HEK293 (cell line): ENCODE data around the gene SSBP2.
A peak's percentile ranks its signal among the peaks of the same experiment; 100 is the strongest.

Experiments
- BCL11A ChIP-seq: fragments of 450-650 bp; formaldehyde crosslinking; IDR thresholded peaks from 2 replicates; pipeline ENCODE4 v1.5.1; 2016; ENCODE audit warnings: low read depth, missing biosample characterization, missing genetic modification characterization
- GLIS2 ChIP-seq: fragments of 450-650 bp; formaldehyde crosslinking; IDR thresholded peaks from 2 replicates; pipeline ENCODE4 v1.5.1; 2016; ENCODE audit warnings: missing biosample characterization, missing genetic modification characterization
- KLF7 ChIP-seq: fragments of 450-650 bp; formaldehyde crosslinking; IDR thresholded peaks from 2 replicates; pipeline ENCODE4 v1.5.1; 2016; ENCODE audit warnings: missing biosample characterization, missing genetic modification characterization, borderline replicate concordance
- MZF1 ChIP-seq: fragments of 450-650 bp; formaldehyde crosslinking; IDR thresholded peaks from 2 replicates; pipeline ENCODE4 v1.5.1; 2017; ENCODE audit warnings: missing biosample characterization, missing genetic modification characterization, borderline replicate concordance
- OVOL3 ChIP-seq: fragments of 450-650 bp; formaldehyde crosslinking; IDR thresholded peaks from 2 replicates; pipeline ENCODE4 v1.5.1; 2016; ENCODE audit warnings: missing biosample characterization, missing genetic modification characterization
- RBAK ChIP-seq: fragments of 450-650 bp; formaldehyde crosslinking; IDR thresholded peaks from 2 replicates; pipeline ENCODE4 v1.5.1; 2016; ENCODE audit warnings: missing biosample characterization, missing genetic modification characterization
- REPIN1 ChIP-seq: fragments of 450-650 bp; formaldehyde crosslinking; IDR thresholded peaks from 2 replicates; pipeline ENCODE4 v1.5.1; 2017; ENCODE audit warnings: missing biosample characterization, missing genetic modification characterization, low read depth
- SCRT2 ChIP-seq: fragments of 450-650 bp; formaldehyde crosslinking; IDR thresholded peaks from 2 replicates; pipeline ENCODE4 v1.5.1; 2016; ENCODE audit warnings: missing biosample characterization, missing genetic modification characterization
- TCF7L2 ChIP-seq: IDR thresholded peaks from 2 replicates; pipeline ENCODE4 v1.6.1; 2011; ENCODE audit warnings: low read depth, mild to moderate bottlenecking, inconsistent platforms, low read length, moderate library complexity, borderline replicate concordance
- ZBTB21 ChIP-seq: fragments of 450-650 bp; formaldehyde crosslinking; IDR thresholded peaks from 2 replicates; pipeline ENCODE4 v1.5.1; 2017; ENCODE audit warnings: missing biosample characterization, missing genetic modification characterization
- ZBTB48 ChIP-seq: fragments of 450-650 bp; formaldehyde crosslinking; IDR thresholded peaks from 2 replicates; pipeline ENCODE4 v1.5.1; 2016; ENCODE audit warnings: missing biosample characterization, missing genetic modification characterization
- ZNF19 ChIP-seq: fragments of 450-650 bp; formaldehyde crosslinking; IDR thresholded peaks from 2 replicates; pipeline ENCODE4; 2016; ENCODE audit warnings: missing biosample characterization, missing genetic modification characterization, low read depth
- ZNF202 ChIP-seq: fragments of 450-650 bp; formaldehyde crosslinking; IDR thresholded peaks from 2 replicates; pipeline ENCODE4 v1.5.1; 2016; ENCODE audit warnings: missing biosample characterization, missing genetic modification characterization, borderline replicate concordance
- ZNF214 ChIP-seq: fragments of 450-650 bp; formaldehyde crosslinking; IDR thresholded peaks from 2 replicates; pipeline ENCODE4 v1.5.1; 2017; ENCODE audit warnings: missing biosample characterization, mild to moderate bottlenecking, missing genetic modification characterization, borderline replicate concordance
- ZNF223 ChIP-seq: fragments of 450-650 bp; formaldehyde crosslinking; IDR thresholded peaks from 2 replicates; pipeline ENCODE4 v1.5.1; 2016; ENCODE audit warnings: missing biosample characterization, missing genetic modification characterization
- ZNF302 ChIP-seq: fragments of 450-650 bp; formaldehyde crosslinking; IDR thresholded peaks from 2 replicates; pipeline ENCODE4 v1.5.1; 2016; ENCODE audit warnings: missing biosample characterization, missing genetic modification characterization, low read depth
- ZNF37A ChIP-seq: fragments of 450-650 bp; IDR thresholded peaks from 2 replicates; pipeline ENCODE4 v1.5.1; 2018; ENCODE audit warnings: missing biosample characterization, missing genetic modification characterization
- ZNF404 ChIP-seq: fragments of 450-650 bp; formaldehyde crosslinking; IDR thresholded peaks from 2 replicates; pipeline ENCODE4 v1.5.1; 2017; ENCODE audit warnings: missing biosample characterization, missing genetic modification characterization
- ZNF558 ChIP-seq: fragments of 450-650 bp; formaldehyde crosslinking; IDR thresholded peaks from 2 replicates; pipeline ENCODE4 v1.5.1; 2016; ENCODE audit warnings: missing biosample characterization, missing genetic modification characterization
- ZNF561 ChIP-seq: fragments of 450-650 bp; IDR thresholded peaks from 2 replicates; pipeline ENCODE4 v1.5.1; 2018; ENCODE audit warnings: missing biosample characterization, missing genetic modification characterization, borderline replicate concordance
- ZNF654 ChIP-seq: fragments of 450-650 bp; formaldehyde crosslinking; IDR thresholded peaks from 2 replicates; pipeline ENCODE4 v1.5.1; 2016; ENCODE audit warnings: low read depth, missing biosample characterization, missing genetic modification characterization
- ZNF747 ChIP-seq: fragments of 450-650 bp; formaldehyde crosslinking; IDR thresholded peaks from 2 replicates; pipeline ENCODE4 v1.5.1; 2016; ENCODE audit warnings: missing biosample characterization, missing genetic modification characterization
- TF ChIP-seq, protein P1 (sequence below): fragments of 450-650 bp; formaldehyde crosslinking; IDR thresholded peaks from 2 replicates; pipeline ENCODE4 v1.5.1; 2017; ENCODE audit warnings: missing biosample characterization, missing genetic modification characterization
- TF ChIP-seq, protein P2 (sequence below): fragments of 450-650 bp; formaldehyde crosslinking; IDR thresholded peaks from 2 replicates; pipeline ENCODE4 v1.5.1; 2016; ENCODE audit warnings: missing biosample characterization, missing genetic modification characterization
- TF ChIP-seq, protein P3 (sequence below): fragments of 450-650 bp; formaldehyde crosslinking; IDR thresholded peaks from 2 replicates; pipeline ENCODE4 v1.5.1; 2017; ENCODE audit warnings: missing biosample characterization, missing genetic modification characterization
- TF ChIP-seq, protein P4 (sequence below): fragments of 450-650 bp; formaldehyde crosslinking; IDR thresholded peaks from 2 replicates; pipeline ENCODE4 v1.5.1; 2016; ENCODE audit warnings: missing biosample characterization, missing genetic modification characterization
- TF ChIP-seq, protein P5 (sequence below): fragments of 450-650 bp; formaldehyde crosslinking; IDR thresholded peaks from 2 replicates; pipeline ENCODE4 v1.5.1; 2016; ENCODE audit warnings: missing biosample characterization, missing genetic modification characterization
- TF ChIP-seq, protein P6 (sequence below): fragments of 450-650 bp; formaldehyde crosslinking; IDR thresholded peaks from 2 replicates; pipeline ENCODE4 v1.5.1; 2016; ENCODE audit warnings: missing biosample characterization, missing genetic modification characterization, low read depth
- TF ChIP-seq, protein P7 (sequence below): fragments of 450-650 bp; formaldehyde crosslinking; IDR thresholded peaks from 2 replicates; pipeline ENCODE4 v1.5.1; 2016; ENCODE audit warnings: missing biosample characterization, missing genetic modification characterization

Gene SSBP2

DNA sequence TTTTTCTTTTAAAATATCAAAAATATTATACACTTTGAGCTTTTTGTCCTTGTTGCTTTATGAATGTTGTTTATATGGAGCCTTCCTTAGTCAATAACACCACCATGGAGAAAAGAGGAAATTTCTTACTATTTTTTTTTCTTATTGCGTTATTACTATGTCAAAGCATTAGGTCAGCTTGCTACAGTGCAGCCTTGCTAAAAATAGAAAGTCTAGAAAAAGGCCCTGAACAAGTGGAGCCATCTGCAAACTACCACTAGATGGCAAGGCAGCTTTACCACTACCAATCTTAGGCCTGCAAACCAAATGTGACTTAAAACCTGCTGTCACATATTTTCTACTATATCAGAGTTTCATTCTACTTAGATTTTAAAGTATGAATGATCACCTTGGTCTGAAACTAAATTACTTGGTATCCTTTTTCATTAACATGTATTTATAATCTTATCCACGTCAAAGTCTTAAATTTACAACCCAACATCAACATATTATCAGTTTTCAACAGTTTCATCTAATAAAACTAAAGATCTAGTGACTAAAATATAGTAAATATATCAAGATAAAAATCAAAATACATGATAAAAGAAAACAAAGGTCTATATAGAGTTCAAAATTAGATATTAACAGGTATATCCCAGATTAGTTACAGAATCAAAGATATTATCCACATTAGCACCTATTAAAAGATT is 243.9 kb downstream of the SSBP2 start (continued):
- TF ChIP-seq, protein P1, sequence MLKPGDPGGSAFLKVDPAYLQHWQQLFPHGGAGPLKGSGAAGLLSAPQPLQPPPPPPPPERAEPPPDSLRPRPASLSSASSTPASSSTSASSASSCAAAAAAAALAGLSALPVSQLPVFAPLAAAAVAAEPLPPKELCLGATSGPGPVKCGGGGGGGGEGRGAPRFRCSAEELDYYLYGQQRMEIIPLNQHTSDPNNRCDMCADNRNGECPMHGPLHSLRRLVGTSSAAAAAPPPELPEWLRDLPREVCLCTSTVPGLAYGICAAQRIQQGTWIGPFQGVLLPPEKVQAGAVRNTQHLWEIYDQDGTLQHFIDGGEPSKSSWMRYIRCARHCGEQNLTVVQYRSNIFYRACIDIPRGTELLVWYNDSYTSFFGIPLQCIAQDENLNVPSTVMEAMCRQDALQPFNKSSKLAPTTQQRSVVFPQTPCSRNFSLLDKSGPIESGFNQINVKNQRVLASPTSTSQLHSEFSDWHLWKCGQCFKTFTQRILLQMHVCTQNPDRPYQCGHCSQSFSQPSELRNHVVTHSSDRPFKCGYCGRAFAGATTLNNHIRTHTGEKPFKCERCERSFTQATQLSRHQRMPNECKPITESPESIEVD = no peak
- no peak for TF ChIP-seq REPIN1 (tag by site-specific recombination)
- TF ChIP-seq MZF1 (tag by site-specific recombination) = no peak
- TF ChIP-seq, protein P2, sequence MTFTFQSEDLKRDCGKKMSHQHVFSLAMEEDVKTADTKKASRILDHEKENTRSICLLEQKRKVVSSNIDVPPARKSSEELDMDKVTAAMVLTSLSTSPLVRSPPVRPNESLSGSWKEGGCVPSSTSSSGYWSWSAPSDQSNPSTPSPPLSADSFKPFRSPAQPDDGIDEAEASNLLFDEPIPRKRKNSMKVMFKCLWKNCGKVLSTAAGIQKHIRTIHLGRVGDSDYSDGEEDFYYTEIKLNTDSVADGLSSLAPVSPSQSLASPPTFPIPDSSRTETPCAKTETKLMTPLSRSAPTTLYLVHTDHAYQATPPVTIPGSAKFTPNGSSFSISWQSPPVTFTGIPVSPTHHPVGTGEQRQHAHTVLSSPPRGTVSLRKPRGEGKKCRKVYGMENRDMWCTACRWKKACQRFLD (tag by site-specific recombination) = no peak
- TF ChIP-seq, protein P3, sequence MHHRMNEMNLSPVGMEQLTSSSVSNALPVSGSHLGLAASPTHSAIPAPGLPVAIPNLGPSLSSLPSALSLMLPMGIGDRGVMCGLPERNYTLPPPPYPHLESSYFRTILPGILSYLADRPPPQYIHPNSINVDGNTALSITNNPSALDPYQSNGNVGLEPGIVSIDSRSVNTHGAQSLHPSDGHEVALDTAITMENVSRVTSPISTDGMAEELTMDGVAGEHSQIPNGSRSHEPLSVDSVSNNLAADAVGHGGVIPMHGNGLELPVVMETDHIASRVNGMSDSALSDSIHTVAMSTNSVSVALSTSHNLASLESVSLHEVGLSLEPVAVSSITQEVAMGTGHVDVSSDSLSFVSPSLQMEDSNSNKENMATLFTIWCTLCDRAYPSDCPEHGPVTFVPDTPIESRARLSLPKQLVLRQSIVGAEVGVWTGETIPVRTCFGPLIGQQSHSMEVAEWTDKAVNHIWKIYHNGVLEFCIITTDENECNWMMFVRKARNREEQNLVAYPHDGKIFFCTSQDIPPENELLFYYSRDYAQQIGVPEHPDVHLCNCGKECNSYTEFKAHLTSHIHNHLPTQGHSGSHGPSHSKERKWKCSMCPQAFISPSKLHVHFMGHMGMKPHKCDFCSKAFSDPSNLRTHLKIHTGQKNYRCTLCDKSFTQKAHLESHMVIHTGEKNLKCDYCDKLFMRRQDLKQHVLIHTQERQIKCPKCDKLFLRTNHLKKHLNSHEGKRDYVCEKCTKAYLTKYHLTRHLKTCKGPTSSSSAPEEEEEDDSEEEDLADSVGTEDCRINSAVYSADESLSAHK (tag by site-specific recombination) = no peak
- TF ChIP-seq ZNF404 (tag by site-specific recombination) = no peak
- peak; percentile 92 for TF ChIP-seq ZNF654 (tag by site-specific recombination)
- TF ChIP-seq, protein P4, sequence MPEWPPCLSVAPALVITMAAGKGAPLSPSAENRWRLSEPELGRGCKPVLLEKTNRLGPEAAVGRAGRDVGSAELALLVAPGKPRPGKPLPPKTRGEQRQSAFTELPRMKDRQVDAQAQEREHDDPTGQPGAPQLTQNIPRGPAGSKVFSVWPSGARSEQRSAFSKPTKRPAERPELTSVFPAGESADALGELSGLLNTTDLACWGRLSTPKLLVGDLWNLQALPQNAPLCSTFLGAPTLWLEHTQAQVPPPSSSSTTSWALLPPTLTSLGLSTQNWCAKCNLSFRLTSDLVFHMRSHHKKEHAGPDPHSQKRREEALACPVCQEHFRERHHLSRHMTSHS (tag by site-specific recombination) = no peak
- TF ChIP-seq, protein P5, sequence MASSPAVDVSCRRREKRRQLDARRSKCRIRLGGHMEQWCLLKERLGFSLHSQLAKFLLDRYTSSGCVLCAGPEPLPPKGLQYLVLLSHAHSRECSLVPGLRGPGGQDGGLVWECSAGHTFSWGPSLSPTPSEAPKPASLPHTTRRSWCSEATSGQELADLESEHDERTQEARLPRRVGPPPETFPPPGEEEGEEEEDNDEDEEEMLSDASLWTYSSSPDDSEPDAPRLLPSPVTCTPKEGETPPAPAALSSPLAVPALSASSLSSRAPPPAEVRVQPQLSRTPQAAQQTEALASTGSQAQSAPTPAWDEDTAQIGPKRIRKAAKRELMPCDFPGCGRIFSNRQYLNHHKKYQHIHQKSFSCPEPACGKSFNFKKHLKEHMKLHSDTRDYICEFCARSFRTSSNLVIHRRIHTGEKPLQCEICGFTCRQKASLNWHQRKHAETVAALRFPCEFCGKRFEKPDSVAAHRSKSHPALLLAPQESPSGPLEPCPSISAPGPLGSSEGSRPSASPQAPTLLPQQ (tag by site-specific recombination) = no peak
- no peak for TF ChIP-seq ZNF747 (tag by site-specific recombination)
- TF ChIP-seq ZNF37A (tag by site-specific recombination) = no peak
- TF ChIP-seq GLIS2 = no peak
- no peak for TF ChIP-seq TCF7L2
- no peak for TF ChIP-seq ZNF19 (tag by site-specific recombination)
- TF ChIP-seq ZNF558 (tag by site-specific recombination) = no peak
- TF ChIP-seq, protein P6, sequence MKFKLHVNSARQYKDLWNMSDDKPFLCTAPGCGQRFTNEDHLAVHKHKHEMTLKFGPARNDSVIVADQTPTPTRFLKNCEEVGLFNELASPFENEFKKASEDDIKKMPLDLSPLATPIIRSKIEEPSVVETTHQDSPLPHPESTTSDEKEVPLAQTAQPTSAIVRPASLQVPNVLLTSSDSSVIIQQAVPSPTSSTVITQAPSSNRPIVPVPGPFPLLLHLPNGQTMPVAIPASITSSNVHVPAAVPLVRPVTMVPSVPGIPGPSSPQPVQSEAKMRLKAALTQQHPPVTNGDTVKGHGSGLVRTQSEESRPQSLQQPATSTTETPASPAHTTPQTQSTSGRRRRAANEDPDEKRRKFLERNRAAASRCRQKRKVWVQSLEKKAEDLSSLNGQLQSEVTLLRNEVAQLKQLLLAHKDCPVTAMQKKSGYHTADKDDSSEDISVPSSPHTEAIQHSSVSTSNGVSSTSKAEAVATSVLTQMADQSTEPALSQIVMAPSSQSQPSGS (tag by site-specific recombination) = no peak
- TF ChIP-seq ZNF214 (tag by site-specific recombination) = no peak
- TF ChIP-seq ZNF302 = no peak
- TF ChIP-seq KLF7 (tag by site-specific recombination) = no peak
- TF ChIP-seq ZNF223 (tag by site-specific recombination) = no peak
- peak; percentile 85 for TF ChIP-seq ZBTB21 (tag by site-specific recombination)
- TF ChIP-seq ZNF561 (tag by site-specific recombination) = no peak
- TF ChIP-seq OVOL3 (tag by site-specific recombination) = no peak
- TF ChIP-seq ZNF202 (tag by site-specific recombination) = no peak
- 0 out of 2 replicates have a peak, but pooled peaks have one; percentile 34 for TF ChIP-seq SCRT2 (tag by site-specific recombination)
- no peak for TF ChIP-seq RBAK (tag by site-specific recombination)
- TF ChIP-seq, protein P7, sequence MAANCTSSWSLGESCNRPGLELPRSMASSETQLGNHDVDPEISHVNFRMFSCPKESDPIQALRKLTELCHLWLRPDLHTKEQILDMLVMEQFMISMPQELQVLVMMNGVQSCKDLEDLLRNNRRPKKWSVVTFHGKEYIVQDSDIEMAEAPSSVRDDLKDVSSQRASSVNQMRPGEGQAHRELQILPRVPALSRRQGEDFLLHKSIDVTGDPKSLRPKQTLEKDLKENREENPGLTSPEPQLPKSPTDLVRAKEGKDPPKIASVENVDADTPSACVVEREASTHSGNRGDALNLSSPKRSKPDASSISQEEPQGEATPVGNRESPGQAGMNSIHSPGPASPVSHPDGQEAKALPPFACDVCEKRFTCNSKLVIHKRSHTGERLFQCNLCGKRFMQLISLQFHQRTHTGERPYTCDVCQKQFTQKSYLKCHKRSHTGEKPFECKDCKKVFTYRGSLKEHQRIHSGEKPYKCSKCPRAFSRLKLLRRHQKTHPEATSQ (tag by site-specific recombination) = no peak
- no peak for TF ChIP-seq ZBTB48 (tag by site-specific recombination)
- TF ChIP-seq BCL11A (tag by site-specific recombination) = no peak
